Loucy (cell line): ENCODE results near the gene ESRRA.

Source experiments
- H2AFZ ChIP-seq: fragments of 200-600 bp; sonication (generic); 2 replicates; pipeline ENCODE4 v1.6.0; 2016; ENCODE audit warnings: antibody characterized with exemption, mild to moderate bottlenecking, low read length, moderate library complexity
- H3F3A ChIP-seq: fragments of 200-600 bp; 2 replicates; pipeline ENCODE4 v1.6.0; 2016; ENCODE audit warnings: antibody characterized with exemption, low read depth, mild to moderate bottlenecking
- H3K27me3 ChIP-seq: fragments of 200-600 bp; sonication (generic); 2 replicates; pipeline ENCODE4 v1.6.1; 2014; ENCODE audit warnings: low read length, mild to moderate bottlenecking; ENCODE audit not compliant: insufficient read depth, poor library complexity, severe bottlenecking
- H3K36me3 ChIP-seq: fragments of 200-600 bp; sonication (generic); 2 replicates; pipeline ENCODE4 v1.6.1; 2016; ENCODE audit warnings: low read length; ENCODE audit not compliant: insufficient read depth
- H3K4me1 ChIP-seq: fragments of 200-600 bp; sonication (generic); 2 replicates; pipeline ENCODE4 v1.5.1; 2014; ENCODE audit warnings: low read length, mild to moderate bottlenecking; ENCODE audit not compliant: insufficient read depth, poor library complexity, severe bottlenecking
- H3K4me2 ChIP-seq: fragments of 200-600 bp; sonication (generic); 2 replicates; pipeline ENCODE4 v1.6.0; 2014; ENCODE audit warnings: antibody characterized with exemption, low read length, low read depth, mild to moderate bottlenecking; ENCODE audit not compliant: poor library complexity, severe bottlenecking
- H3K4me3 ChIP-seq: fragments of 200-600 bp; sonication (generic); 2 replicates; pipeline ENCODE4 v1.5.1; 2014; ENCODE audit warnings: low read length, mild to moderate bottlenecking, mixed read lengths; ENCODE audit not compliant: poor library complexity, severe bottlenecking
- H3K79me2 ChIP-seq: fragments of 200-600 bp; sonication (generic); 2 replicates; pipeline ENCODE4 v1.6.1; 2014; ENCODE audit warnings: low read length; ENCODE audit not compliant: insufficient read depth
- H3K9ac ChIP-seq: fragments of 200-600 bp; sonication (generic); 2 replicates; pipeline ENCODE4 v1.6.0; 2014; ENCODE audit warnings: mild to moderate bottlenecking, low read depth, low read length, moderate library complexity; ENCODE audit not compliant: poor library complexity, severe bottlenecking
- H3K9me2 ChIP-seq: fragments of 200-600 bp; sonication (generic); replicated peaks from 2 replicates; pipeline ENCODE4 v1.6.1; 2016; ENCODE audit warnings: low read depth, low read length, mixed read lengths
- H3K9me3 ChIP-seq: fragments of 200-600 bp; sonication (generic); 2 replicates; pipeline ENCODE4 v1.6.1; 2014; ENCODE audit warnings: mild to moderate bottlenecking, antibody characterized with exemption, low read length, low read depth; ENCODE audit not compliant: insufficient read depth
- H4K20me1 ChIP-seq: fragments of 200-600 bp; sonication (generic); 2 replicates; pipeline ENCODE4 v1.6.0; 2014; ENCODE audit warnings: antibody characterized with exemption, low read length, mild to moderate bottlenecking; ENCODE audit not compliant: insufficient read depth, poor library complexity, severe bottlenecking
- EZH2phosphoT487 ChIP-seq: fragments of 200-600 bp; IDR thresholded peaks from 2 replicates; pipeline ENCODE4 v1.6.1; 2018; ENCODE audit warnings: antibody characterized with exemption, mild to moderate bottlenecking, moderate library complexity, borderline replicate concordance
- TF ChIP-seq, protein P1 (sequence below): fragments of 200-600 bp; sonication (generic); conservative IDR thresholded peaks from 2 replicates; pipeline ENCODE4 v1.5.1; 2014; ENCODE audit warnings: mild to moderate bottlenecking, antibody characterized with exemption, low read length

Gene ESRRA

DNA sequence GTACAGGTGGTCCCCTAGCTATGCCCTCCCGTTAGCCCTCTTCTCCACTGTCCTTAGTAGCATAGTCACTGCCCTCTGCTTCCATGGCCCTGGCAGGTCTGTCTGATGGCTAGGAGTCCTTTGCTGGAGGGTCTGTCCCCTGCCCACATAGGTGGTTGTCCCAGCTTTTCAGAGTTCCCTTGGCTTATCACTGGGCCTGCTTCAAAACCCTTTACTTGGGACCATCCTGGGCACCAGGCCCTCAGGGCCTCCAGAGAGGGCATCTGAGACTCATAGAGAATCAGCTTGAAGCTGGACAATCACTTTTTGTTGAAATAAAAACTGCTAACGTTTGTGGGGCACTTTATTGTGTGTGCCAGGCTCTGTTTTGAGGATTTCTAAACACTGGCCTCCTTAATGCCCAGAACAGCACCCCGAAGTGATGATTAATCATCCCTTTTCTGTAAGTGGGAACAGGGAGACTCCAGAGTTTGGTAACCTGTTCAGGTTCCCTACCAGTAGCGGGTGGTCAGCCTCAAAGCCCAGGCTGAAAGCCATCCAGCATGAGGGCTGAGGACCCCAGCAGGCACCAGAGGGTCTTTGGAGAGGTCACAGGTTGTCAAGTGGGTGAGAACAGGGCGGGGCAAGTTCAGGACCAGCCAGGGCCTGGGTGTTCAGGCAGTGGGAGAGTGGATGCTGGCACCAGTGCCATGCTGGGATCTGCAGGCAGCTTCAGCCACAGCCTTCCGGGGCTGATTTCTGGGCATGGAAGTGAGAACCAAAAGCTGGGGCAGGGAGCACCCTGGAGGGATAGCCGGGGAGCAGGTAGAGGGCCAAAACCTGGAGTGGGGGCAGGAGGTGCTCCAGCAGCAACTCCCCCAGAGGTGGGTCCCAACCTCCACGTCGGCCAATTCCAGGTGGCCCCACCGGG lies 14.7 kb upstream of the ESRRA start:
- Histone ChIP-seq H3K4me3 (no peak overlapping the region), H3K27me3 (no peaks in the 10 kb centered on the region), H3K79me2 (peaks cover 5% of the 10 kb centered on the region; the same call in 1 of the 2 replicates), H3K4me2 (no peak overlapping the region), H3K9me2 (no peaks in the 10 kb centered on the region), H3K9ac (no peak overlapping the region), H3K9me3 (no peaks in the 10 kb centered on the region), H3K36me3 (no peaks in the 10 kb centered on the region), H3K4me1 (peaks cover 3% of the 10 kb centered on the region), H4K20me1 (no peaks in the 10 kb centered on the region), H2AFZ (no peak overlapping the region), H3F3A (no peaks in the 10 kb centered on the region)
- TF ChIP-seq EZH2phosphoT487, result no peak

- no peak within 1 kb of the TSS for H3K4me3 ChIP-seq
- peaks cover 5% of the 10 kb centered on the region; the same call in 1 of the 2 replicates for H3K79me2 ChIP-seq
- H3K9me2 ChIP-seq, result no peaks in the 10 kb centered on the region
- no peaks in the 10 kb centered on the region for H3K9me3 ChIP-seq
- no peak within 1 kb of the TSS for H3K9ac ChIP-seq
- H3K4me1 ChIP-seq, result no peaks in the 10 kb centered on the region
- no peaks in the 10 kb centered on the region for H4K20me1 ChIP-seq
- H2AFZ ChIP-seq, result no peak within 1 kb of the TSS
- no peaks in the 10 kb centered on the region for H3K36me3 ChIP-seq
- TF ChIP-seq, protein P1, sequence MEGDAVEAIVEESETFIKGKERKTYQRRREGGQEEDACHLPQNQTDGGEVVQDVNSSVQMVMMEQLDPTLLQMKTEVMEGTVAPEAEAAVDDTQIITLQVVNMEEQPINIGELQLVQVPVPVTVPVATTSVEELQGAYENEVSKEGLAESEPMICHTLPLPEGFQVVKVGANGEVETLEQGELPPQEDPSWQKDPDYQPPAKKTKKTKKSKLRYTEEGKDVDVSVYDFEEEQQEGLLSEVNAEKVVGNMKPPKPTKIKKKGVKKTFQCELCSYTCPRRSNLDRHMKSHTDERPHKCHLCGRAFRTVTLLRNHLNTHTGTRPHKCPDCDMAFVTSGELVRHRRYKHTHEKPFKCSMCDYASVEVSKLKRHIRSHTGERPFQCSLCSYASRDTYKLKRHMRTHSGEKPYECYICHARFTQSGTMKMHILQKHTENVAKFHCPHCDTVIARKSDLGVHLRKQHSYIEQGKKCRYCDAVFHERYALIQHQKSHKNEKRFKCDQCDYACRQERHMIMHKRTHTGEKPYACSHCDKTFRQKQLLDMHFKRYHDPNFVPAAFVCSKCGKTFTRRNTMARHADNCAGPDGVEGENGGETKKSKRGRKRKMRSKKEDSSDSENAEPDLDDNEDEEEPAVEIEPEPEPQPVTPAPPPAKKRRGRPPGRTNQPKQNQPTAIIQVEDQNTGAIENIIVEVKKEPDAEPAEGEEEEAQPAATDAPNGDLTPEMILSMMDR, result no peak
- no peak for TF ChIP-seq EZH2phosphoT487
- no peak within 1 kb of the TSS for H3K4me2 ChIP-seq
- no peaks in the 10 kb centered on the region for H3F3A ChIP-seq
- H3K27me3 ChIP-seq, result no peaks in the 10 kb centered on the region
These were observed 14.0 kb upstream of the ESRRA start, which contains the start of gene KCNK4 for GRCh38 chr11:64291262-64291751. KCNK4 (plus strand) TSS chr11:64291302; CDS start chr11:64293019, 1,717 bp downstream.

- Histone ChIP-seq H3K9me2 (no peaks in the 10 kb centered on the region), H3K4me2 (no peak overlapping the region), H3K4me1 (no peaks in the 10 kb centered on the region), H3K9ac (no peak overlapping the region), H4K20me1 (no peaks in the 10 kb centered on the region), H3K4me3 (no peak overlapping the region), H3K36me3 (no peaks in the 10 kb centered on the region), H2AFZ (no peak overlapping the region), H3K9me3 (no peaks in the 10 kb centered on the region), H3K79me2 (peaks cover under 1% of the 10 kb centered on the region; the same call in 1 of the 2 replicates), H3F3A (no peaks in the 10 kb centered on the region), H3K27me3 (no peaks in the 10 kb centered on the region)
- TF ChIP-seq EZH2phosphoT487, result no peak
- TF ChIP-seq, protein P1, result no peak
These were observed 13.4 kb upstream of the ESRRA start for GRCh38 chr11:64291752-64292459.
